NB4 (cell line): ENCODE data around the gene CYP26A1.

Experiments used
- MYC ChIP-seq: IDR thresholded peaks from 2 replicates; pipeline ENCODE4 v1.6.1; 2011; ENCODE audit warnings: low read depth, low read length
- TF ChIP-seq, protein P1 (sequence below): IDR thresholded peaks from one replicate; pipeline ENCODE4 v1.5.1; 2012; ENCODE audit warnings: low read depth, low read length

GRCh38 chr10:93079663-93080349 lies 6.1 kb downstream of the CYP26A1 start:
- TF ChIP-seq MYC: no peak
- TF ChIP-seq, protein P1, sequence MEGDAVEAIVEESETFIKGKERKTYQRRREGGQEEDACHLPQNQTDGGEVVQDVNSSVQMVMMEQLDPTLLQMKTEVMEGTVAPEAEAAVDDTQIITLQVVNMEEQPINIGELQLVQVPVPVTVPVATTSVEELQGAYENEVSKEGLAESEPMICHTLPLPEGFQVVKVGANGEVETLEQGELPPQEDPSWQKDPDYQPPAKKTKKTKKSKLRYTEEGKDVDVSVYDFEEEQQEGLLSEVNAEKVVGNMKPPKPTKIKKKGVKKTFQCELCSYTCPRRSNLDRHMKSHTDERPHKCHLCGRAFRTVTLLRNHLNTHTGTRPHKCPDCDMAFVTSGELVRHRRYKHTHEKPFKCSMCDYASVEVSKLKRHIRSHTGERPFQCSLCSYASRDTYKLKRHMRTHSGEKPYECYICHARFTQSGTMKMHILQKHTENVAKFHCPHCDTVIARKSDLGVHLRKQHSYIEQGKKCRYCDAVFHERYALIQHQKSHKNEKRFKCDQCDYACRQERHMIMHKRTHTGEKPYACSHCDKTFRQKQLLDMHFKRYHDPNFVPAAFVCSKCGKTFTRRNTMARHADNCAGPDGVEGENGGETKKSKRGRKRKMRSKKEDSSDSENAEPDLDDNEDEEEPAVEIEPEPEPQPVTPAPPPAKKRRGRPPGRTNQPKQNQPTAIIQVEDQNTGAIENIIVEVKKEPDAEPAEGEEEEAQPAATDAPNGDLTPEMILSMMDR: no peak
